Muscle layer of colon (tissue), 2 donors: Measurements from ENCODE around the gene F8.
"Not testable (repeated sequence)": the region's sequence is repeated elsewhere in the genome, so short reads cannot be mapped to it uniquely, and the experiment has no call there.

Source experiments
- H3K27ac ChIP-seq: one replicate; pipeline ENCODE4 v1.7.0; 2013; ENCODE audit warnings: low read depth, mild to moderate bottlenecking, low read length, moderate library complexity
- H3K27me3 ChIP-seq, 2 donors: one replicate each; pipeline ENCODE4 v1.7.0; 2013; ENCODE audit warnings: low read length in 2 of 2, mild to moderate bottlenecking in 2 of 2; ENCODE audit not compliant: insufficient read depth in 2 of 2, control insufficient read depth in 1 of 2
- H3K36me3 ChIP-seq: one replicate; pipeline ENCODE4 v1.7.0; 2013; ENCODE audit warnings: mild to moderate bottlenecking, low read length; ENCODE audit not compliant: insufficient read depth
- H3K4me1 ChIP-seq: one replicate; pipeline ENCODE4 v1.7.0; 2013; ENCODE audit warnings: mild to moderate bottlenecking, low read length; ENCODE audit not compliant: insufficient read depth
- H3K4me3 ChIP-seq, 2 donors: one replicate each; pipeline ENCODE4 v1.7.0; 2013; ENCODE audit warnings: low read length in 2 of 2, low read depth in 1 of 2, mild to moderate bottlenecking in 1 of 2, moderate library complexity in 1 of 2
- H3K9ac ChIP-seq: one replicate; pipeline ENCODE4 v1.7.0; 2013; ENCODE audit warnings: low read length
- H3K9me3 ChIP-seq: one replicate; pipeline ENCODE4 v1.7.0; 2013; ENCODE audit warnings: mild to moderate bottlenecking, low read length
- donor health status: abdominal sarcoma.
- donor health status: Adenocarcinoma of cecum.

F8 gene

GRCh38 chrX:154968353-154968752, 54.2 kb downstream of the F8 start:
- Histone ChIP-seq H3K4me3 (no peak overlapping the region), H3K36me3 (no peaks in the 10 kb centered on the region), H3K27me3 (no peaks in the 10 kb centered on the region), H3K27ac (no peak overlapping the region), H3K9me3 (no peaks in the 10 kb centered on the region), H3K9ac (no peak overlapping the region), H3K4me1 (no peaks in the 10 kb centered on the region)

- no peaks in the 10 kb centered on the region for H3K9me3 ChIP-seq
- H3K4me3 ChIP-seq, result no peak overlapping the region
- no peaks in the 10 kb centered on the region for H3K27me3 ChIP-seq
- no peak overlapping the region for H3K27ac ChIP-seq
- H3K4me1 ChIP-seq, result no peaks in the 10 kb centered on the region
- H3K36me3 ChIP-seq, result no peaks in the 10 kb centered on the region
- no peak overlapping the region for H3K9ac ChIP-seq
These were observed 54.9 kb downstream of the F8 start for GRCh38 chrX:154967603-154968002.

- no peaks in the 10 kb centered on the region for H3K9me3 ChIP-seq
- no peaks in the 10 kb centered on the region for H3K27me3 ChIP-seq
- H3K36me3 ChIP-seq, result no peaks in the 10 kb centered on the region
- H3K4me1 ChIP-seq, result no peaks in the 10 kb centered on the region
- H3K4me3 ChIP-seq, result no peak overlapping the region
- H3K27ac ChIP-seq, result no peak overlapping the region
- no peak overlapping the region for H3K9ac ChIP-seq
These were observed 60.6 kb downstream of the F8 start for GRCh38 chrX:154961947-154962346.

GRCh38 chrX:154955799-154956198, 66.7 kb downstream of the F8 start:
- H3K36me3 ChIP-seq, H3K9ac ChIP-seq, H3K27ac ChIP-seq, H3K27me3 ChIP-seq, H3K4me1 ChIP-seq, H3K4me3 ChIP-seq, H3K9me3 ChIP-seq: not testable (repeated sequence)

GRCh38 chrX:154939265-154939664, 83.3 kb downstream of the F8 start:
- not testable (repeated sequence) for H3K27ac ChIP-seq, H3K9me3 ChIP-seq, H3K36me3 ChIP-seq, H3K27me3 ChIP-seq, H3K4me3 ChIP-seq, H3K4me1 ChIP-seq, H3K9ac ChIP-seq

GRCh38 chrX:154924771-154925170, 97.8 kb downstream of the F8 start:
- H3K27me3 ChIP-seq, H3K27ac ChIP-seq, H3K9ac ChIP-seq, H3K36me3 ChIP-seq, H3K9me3 ChIP-seq, H3K4me3 ChIP-seq, H3K4me1 ChIP-seq: not testable (repeated sequence)

GRCh38 chrX:154918060-154918483, 104.5 kb downstream of the F8 start:
- no peak overlapping the region for H3K27ac ChIP-seq
- no peaks in the 10 kb centered on the region for H3K4me1 ChIP-seq
- no peaks in the 10 kb centered on the region for H3K36me3 ChIP-seq
- no peaks in the 10 kb centered on the region for H3K27me3 ChIP-seq
- no peak overlapping the region for H3K9ac ChIP-seq
- no peaks in the 10 kb centered on the region for H3K9me3 ChIP-seq
- H3K4me3 ChIP-seq, result peak overlapping the region in 1 of 2 donors; percentile 18

- no peaks in the 10 kb centered on the region for H3K36me3 ChIP-seq
- H3K4me3 ChIP-seq, result no peak overlapping the region
- H3K9ac ChIP-seq, result no peak overlapping the region
- H3K9me3 ChIP-seq, result no peaks in the 10 kb centered on the region
- no peaks in the 10 kb centered on the region for H3K4me1 ChIP-seq
- H3K27me3 ChIP-seq, result no peaks in the 10 kb centered on the region
- H3K27ac ChIP-seq, result no peak overlapping the region
These were observed 108.5 kb downstream of the F8 start for GRCh38 chrX:154914052-154914451.

GRCh38 chrX:154910528-154910927, 112.0 kb downstream of the F8 start:
- not testable (repeated sequence) for H3K4me3 ChIP-seq, H3K27me3 ChIP-seq, H3K27ac ChIP-seq, H3K4me1 ChIP-seq, H3K9me3 ChIP-seq, H3K36me3 ChIP-seq, H3K9ac ChIP-seq

- H3K9ac ChIP-seq, H3K4me1 ChIP-seq, H3K9me3 ChIP-seq, H3K27ac ChIP-seq, H3K27me3 ChIP-seq, H3K4me3 ChIP-seq, H3K36me3 ChIP-seq: not testable (repeated sequence)
These were observed 112.5 kb downstream of the F8 start for GRCh38 chrX:154910048-154910447.

GRCh38 chrX:154908821-154909220, 113.7 kb downstream of the F8 start:
- H3K4me3 ChIP-seq, result no peak overlapping the region
- H3K27me3 ChIP-seq, result no peaks in the 10 kb centered on the region
- no peaks in the 10 kb centered on the region for H3K4me1 ChIP-seq
- no peaks in the 10 kb centered on the region for H3K36me3 ChIP-seq
- no peak overlapping the region for H3K9ac ChIP-seq
- no peak overlapping the region for H3K27ac ChIP-seq
- H3K9me3 ChIP-seq, result no peaks in the 10 kb centered on the region

- Histone ChIP-seq H3K4me3 (no peak overlapping the region), H3K36me3 (no peaks in the 10 kb centered on the region), H3K27me3 (no peaks in the 10 kb centered on the region), H3K4me1 (no peaks in the 10 kb centered on the region), H3K27ac (no peak overlapping the region), H3K9ac (no peak overlapping the region), H3K9me3 (no peaks in the 10 kb centered on the region)
These were observed 120.1 kb downstream of the F8 start for GRCh38 chrX:154902408-154902807.
